K562 (cell line): ENCODE results near the gene TMPRSS6.

Source experiments
- CHD4 ChIP-seq: fragments of 200-600 bp; sonication (generic); IDR thresholded peaks from 3 replicates; pipeline ENCODE4 v1.6.1; 2012; ENCODE audit warnings: low read depth, mild to moderate bottlenecking, mixed read lengths, low read length, inconsistent platforms; ENCODE audit not compliant: insufficient read depth, insufficient replicate concordance, poor library complexity, severe bottlenecking
- ETV6 ChIP-seq, 3 experiments: fragments of 150-350 bp in 1 of 3; sonication (generic) in 1 of 3; formaldehyde crosslinking in 1 of 3; IDR thresholded peaks; 2 replicates each; pipeline versions ENCODE4 v1.6.1 to v1.8.0; 2014 to 2022; ENCODE audit warnings: borderline replicate concordance in 2 of 3, low read depth in 2 of 3, antibody characterized with exemption in 1 of 3, low read length in 1 of 3, mild to moderate bottlenecking in 1 of 3, missing genetic modification reagents in 1 of 3
- NFIC ChIP-seq: fragments of 450-650 bp; IDR thresholded peaks from 2 replicates; pipeline ENCODE4 v1.6.1; 2017; ENCODE audit warnings: mild to moderate bottlenecking, inconsistent platforms
- POLR2A ChIP-seq: fragments of 450-650 bp; conservative IDR thresholded peaks from 2 replicates; pipeline ENCODE4 v1.6.1; 2016
- ZBTB7A ChIP-seq: IDR thresholded peaks from 2 replicates; pipeline ENCODE4 v1.6.1; 2011; ENCODE audit warnings: low read depth, mild to moderate bottlenecking, low read length, moderate library complexity, borderline replicate concordance; ENCODE audit not compliant: control insufficient read depth
- ZNF274 ChIP-seq: IDR thresholded peaks from 2 replicates; pipeline ENCODE4 v1.6.1; 2011; ENCODE audit warnings: low read depth, mild to moderate bottlenecking, low read length, moderate library complexity, borderline replicate concordance

GRCh38 chr22:37020192-37020479, 89.4 kb downstream of the TMPRSS6 start:
- TF ChIP-seq NFIC (no peak), CHD4 (no peak), ZBTB7A (no peak), ZNF274 (no peak), ETV6 (IDR thresholded peaks at IDR 0.05; ENCODE audit: borderline replicate concordance in 1 of 2, low read depth in 2 of 2, low read length in 1 of 2) (no peak), ETV6 (CRISPR knock-in tag; IDR thresholded peaks at IDR 0.05; ENCODE audit: borderline replicate concordance) (no peak), POLR2A (no peak)
